NT2/D1 (cell line): ENCODE data around the gene ERC2.

ENCODE experiments used
- DNase-seq: peaks from one replicate; pipeline ENCODE4 v3.0.0-alpha.2; 2011; ENCODE audit warnings: low read depth, low spot score
- H3K27me3 ChIP-seq: 2 replicates; pipeline ENCODE4 v1.6.0; 2011; ENCODE audit warnings: mild to moderate bottlenecking; ENCODE audit not compliant: insufficient read length, insufficient read depth
- H3K36me3 ChIP-seq: 2 replicates; pipeline ENCODE4 v1.6.1; 2011; ENCODE audit warnings: mild to moderate bottlenecking, low read length, mixed read lengths; ENCODE audit not compliant: insufficient read depth, insufficient read length
- H3K4me1 ChIP-seq: 2 replicates; pipeline ENCODE4 v1.5.1; 2011; ENCODE audit not compliant: insufficient read depth, insufficient read length
- H3K4me3 ChIP-seq: 2 replicates; pipeline ENCODE4 v1.5.1; 2011; ENCODE audit warnings: low read depth; ENCODE audit not compliant: insufficient read length
- H3K9ac ChIP-seq: 2 replicates; pipeline ENCODE4 v1.6.0; 2011; ENCODE audit warnings: low read depth; ENCODE audit not compliant: insufficient read length
- H3K9me3 ChIP-seq: 2 replicates; pipeline ENCODE4 v1.5.1; 2011; ENCODE audit warnings: mild to moderate bottlenecking, low read length; ENCODE audit not compliant: insufficient read depth
- SUZ12 ChIP-seq: IDR thresholded peaks from 2 replicates; pipeline ENCODE4 v1.6.1; 2011; ENCODE audit not compliant: insufficient read length, insufficient read depth; ENCODE audit errors: extremely low read depth
- YY1 ChIP-seq: IDR thresholded peaks from 2 replicates; pipeline ENCODE4 v1.6.1; 2011; ENCODE audit not compliant: insufficient read length, insufficient read depth
- ZNF274 ChIP-seq: IDR thresholded peaks from 2 replicates; pipeline ENCODE4 v1.6.1; 2011; ENCODE audit warnings: mild to moderate bottlenecking, low read depth, low read length

Gene ERC2

GRCh38 chr3:55650011-55650410 is 818.3 kb downstream of the ERC2 start:
- DNase-seq, result no peak
- TF ChIP-seq SUZ12 (no peak), YY1 (no peak), ZNF274 (no peak)
- Histone ChIP-seq H3K9ac (no peak overlapping the region), H3K36me3 (no peaks in the 10 kb centered on the region), H3K27me3 (no peaks in the 10 kb centered on the region), H3K4me1 (peaks cover 10% of the 10 kb centered on the region), H3K9me3 (no peaks in the 10 kb centered on the region), H3K4me3 (no peak overlapping the region)

GRCh38 chr3:55649554-55649953 is 818.7 kb downstream of the ERC2 start:
- Histone ChIP-seq H3K36me3 (no peaks in the 10 kb centered on the region), H3K9me3 (no peaks in the 10 kb centered on the region), H3K4me1 (peaks cover 10% of the 10 kb centered on the region), H3K27me3 (no peaks in the 10 kb centered on the region), H3K9ac (no peak overlapping the region), H3K4me3 (no peak overlapping the region)
- no peak for DNase-seq
- TF ChIP-seq YY1, result no peak
- no peak for TF ChIP-seq SUZ12
- TF ChIP-seq ZNF274, result no peak

GRCh38 chr3:55648591-55649318 is 819.5 kb downstream of the ERC2 start:
- no peaks in the 10 kb centered on the region for H3K9me3 ChIP-seq
- H3K4me1 ChIP-seq, result peaks cover 8% of the 10 kb centered on the region
- no peak overlapping the region for H3K4me3 ChIP-seq
- no peaks in the 10 kb centered on the region for H3K36me3 ChIP-seq
- H3K9ac ChIP-seq, result no peak overlapping the region
- TF ChIP-seq YY1 (no peak), ZNF274 (no peak), SUZ12 (no peak)
- DNase-seq, result peak; percentile 69
- no peaks in the 10 kb centered on the region for H3K27me3 ChIP-seq

GRCh38 chr3:55647670-55648069 is 820.6 kb downstream of the ERC2 start:
- Histone ChIP-seq H3K36me3 (no peaks in the 10 kb centered on the region), H3K4me3 (no peak overlapping the region), H3K27me3 (no peaks in the 10 kb centered on the region), H3K4me1 (peaks cover 8% of the 10 kb centered on the region), H3K9me3 (no peaks in the 10 kb centered on the region), H3K9ac (no peak overlapping the region)
- TF ChIP-seq ZNF274 (no peak), YY1 (no peak), SUZ12 (no peak)
- DNase-seq, result no peak

- no peaks in the 10 kb centered on the region for H3K36me3 ChIP-seq
- H3K27me3 ChIP-seq, result no peaks in the 10 kb centered on the region
- no peak overlapping the region for H3K9ac ChIP-seq
- no peak overlapping the region for H3K4me3 ChIP-seq
- H3K9me3 ChIP-seq, result no peaks in the 10 kb centered on the region
- no peak for DNase-seq
- H3K4me1 ChIP-seq, result peaks cover 8% of the 10 kb centered on the region
- TF ChIP-seq ZNF274 (no peak), SUZ12 (no peak), YY1 (no peak)
These were observed 821.2 kb downstream of the ERC2 start for GRCh38 chr3:55647063-55647462.

- Histone ChIP-seq H3K4me1 (peaks cover 8% of the 10 kb centered on the region), H3K9me3 (no peaks in the 10 kb centered on the region), H3K4me3 (no peak overlapping the region), H3K9ac (no peak overlapping the region), H3K27me3 (no peaks in the 10 kb centered on the region), H3K36me3 (no peaks in the 10 kb centered on the region)
- no peak for DNase-seq
- TF ChIP-seq YY1 (no peak), ZNF274 (no peak), SUZ12 (no peak)
These were observed 822.1 kb downstream of the ERC2 start for GRCh38 chr3:55646121-55646520.

- H3K4me3 ChIP-seq, result no peak overlapping the region
- peaks cover 8% of the 10 kb centered on the region for H3K4me1 ChIP-seq
- no peak for DNase-seq
- no peaks in the 10 kb centered on the region for H3K36me3 ChIP-seq
- no peak overlapping the region for H3K9ac ChIP-seq
- TF ChIP-seq YY1 (no peak), ZNF274 (no peak), SUZ12 (no peak)
- H3K9me3 ChIP-seq, result no peaks in the 10 kb centered on the region
- H3K27me3 ChIP-seq, result no peaks in the 10 kb centered on the region
These were observed 822.8 kb downstream of the ERC2 start for GRCh38 chr3:55645422-55645821.
